SIG-M5 (cell line): Measurements from ENCODE around the gene TSSK2.
"Not testable (repeated sequence)": the region's sequence is repeated elsewhere in the genome, so short reads cannot be mapped to it uniquely, and the experiment has no call there.

Experiments
- DNase-seq: peaks from one replicate; lab custom pipeline; 2025; lab: John Stamatoyannopoulos, UW

The TSSK2 gene

DNA sequence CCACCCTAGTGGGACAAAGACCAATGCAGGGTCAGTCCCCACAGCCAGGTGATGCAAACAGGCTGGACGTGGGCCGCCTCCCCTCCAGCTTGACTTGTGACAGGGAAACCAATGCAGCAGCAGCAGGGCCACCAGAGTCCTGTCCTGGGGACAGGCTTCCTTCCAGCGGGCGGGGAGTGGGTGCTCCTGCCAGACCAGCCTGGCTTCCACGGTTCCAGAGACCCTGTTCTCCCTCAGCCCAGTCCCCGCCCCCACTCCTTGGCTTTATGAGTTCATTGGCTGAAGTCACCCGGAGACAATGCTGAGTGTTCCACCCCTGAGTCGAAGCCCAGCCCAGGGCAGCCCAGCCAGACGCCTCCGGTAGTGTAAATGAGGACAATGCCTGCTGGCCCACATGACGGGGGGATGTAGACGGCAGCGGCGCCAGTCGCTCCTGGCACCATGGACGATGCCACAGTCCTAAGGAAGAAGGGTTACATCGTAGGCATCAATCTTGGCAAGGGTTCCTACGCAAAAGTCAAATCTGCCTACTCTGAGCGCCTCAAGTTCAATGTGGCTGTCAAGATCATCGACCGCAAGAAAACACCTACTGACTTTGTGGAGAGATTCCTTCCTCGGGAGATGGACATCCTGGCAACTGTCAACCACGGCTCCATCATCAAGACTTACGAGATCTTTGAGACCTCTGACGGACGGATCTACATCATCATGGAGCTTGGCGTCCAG is at the start of gene TSSK2:
TSS of gene TSSK2 (plus strand) at position 350 of the 726 bp plus-strand sequence. CDS start at position 442, 92 bp downstream.
- DNase-seq, result no peak

DNA sequence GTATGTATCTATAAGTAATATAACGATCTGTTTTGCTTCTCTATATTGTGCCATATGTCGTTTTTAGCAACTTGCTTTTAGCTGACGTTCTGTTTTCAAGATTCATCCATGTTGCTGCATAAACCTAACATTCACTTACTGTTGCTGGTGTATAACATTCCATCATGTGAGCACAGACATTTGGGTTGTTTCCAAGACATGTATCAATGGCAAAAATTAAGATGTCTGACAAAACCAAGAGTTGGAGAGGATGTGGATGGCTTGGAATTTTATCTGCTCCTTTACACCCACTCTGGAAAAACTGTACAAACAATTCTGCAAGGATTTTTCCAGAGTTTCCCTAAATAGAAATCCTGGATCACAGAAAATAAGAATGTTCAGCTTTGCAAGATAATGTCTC is 49.8 kb upstream of the TSSK2 start:
- no peak for DNase-seq

DNA sequence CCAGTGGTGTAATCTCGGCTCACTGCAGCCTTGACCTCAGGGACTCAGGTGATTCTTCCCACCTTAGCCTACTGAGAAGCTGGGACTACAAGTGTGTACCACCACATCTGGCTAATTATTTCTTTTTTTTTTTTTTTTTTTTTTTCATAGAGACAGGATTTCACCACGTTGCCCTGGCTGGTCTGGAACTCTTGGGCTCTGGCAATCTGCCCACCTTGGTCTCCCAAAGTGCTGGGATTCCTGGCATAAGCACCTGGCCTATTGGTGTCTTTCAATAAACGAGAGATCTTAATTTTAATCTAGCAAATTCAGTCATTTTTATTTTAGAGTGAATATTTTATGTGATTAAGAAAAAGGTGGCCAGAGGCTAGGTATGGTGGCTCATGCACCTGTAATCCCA is 49.0 kb upstream of the TSSK2 start:
- no peak for DNase-seq

GRCh38 chr22:19082793-19083192 is 48.3 kb upstream of the TSSK2 start:
- no peak for DNase-seq

DNA sequence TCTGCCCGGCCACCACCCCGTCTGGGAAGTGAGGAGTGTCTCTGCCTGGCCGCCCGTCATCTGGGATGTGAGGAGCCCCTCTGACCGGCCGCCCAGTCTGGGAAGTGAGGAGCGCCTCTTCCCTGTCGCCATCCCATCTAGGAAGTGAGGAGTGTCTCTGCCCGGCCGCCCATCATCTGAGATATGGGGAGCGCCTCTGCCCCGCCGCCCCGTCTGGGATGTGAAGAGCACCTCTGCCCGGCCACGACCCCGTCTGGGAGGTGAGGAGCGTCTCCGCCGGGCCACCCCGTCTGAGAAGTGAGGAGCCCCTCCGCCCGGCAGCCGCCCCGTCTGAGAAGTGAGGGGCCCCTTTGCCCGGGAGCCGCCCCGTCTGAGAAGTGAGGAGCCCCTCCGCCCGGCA is 47.0 kb upstream of the TSSK2 start:
- DNase-seq, result not testable (repeated sequence)

GRCh38 chr22:19084586-19084985 is 46.5 kb upstream of the TSSK2 start:
- not testable (repeated sequence) for DNase-seq

DNA sequence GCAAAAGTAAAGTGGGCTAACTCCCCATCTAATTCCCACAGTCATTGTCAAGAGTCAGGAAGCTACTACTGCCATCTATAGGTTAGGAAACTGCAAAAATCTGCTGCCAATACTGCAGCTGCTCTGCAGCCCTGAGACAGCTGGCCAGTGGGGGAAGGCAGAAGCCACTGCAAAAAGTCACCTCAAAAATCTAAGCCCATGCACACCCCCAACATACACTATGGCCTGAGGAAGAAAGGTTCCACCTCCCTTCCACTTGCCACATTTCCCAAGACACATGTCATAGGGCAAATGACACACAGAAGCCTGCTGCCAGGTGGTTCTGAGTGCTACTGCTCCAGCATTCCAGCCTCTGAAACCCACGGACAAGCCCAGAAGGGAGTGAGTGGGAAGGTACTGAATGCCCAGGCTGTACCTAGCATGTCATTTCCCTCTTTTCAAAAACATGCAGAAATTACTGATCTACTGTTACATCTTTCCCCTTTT is 45.8 kb upstream of the TSSK2 start:
- DNase-seq, result no peak

DNA sequence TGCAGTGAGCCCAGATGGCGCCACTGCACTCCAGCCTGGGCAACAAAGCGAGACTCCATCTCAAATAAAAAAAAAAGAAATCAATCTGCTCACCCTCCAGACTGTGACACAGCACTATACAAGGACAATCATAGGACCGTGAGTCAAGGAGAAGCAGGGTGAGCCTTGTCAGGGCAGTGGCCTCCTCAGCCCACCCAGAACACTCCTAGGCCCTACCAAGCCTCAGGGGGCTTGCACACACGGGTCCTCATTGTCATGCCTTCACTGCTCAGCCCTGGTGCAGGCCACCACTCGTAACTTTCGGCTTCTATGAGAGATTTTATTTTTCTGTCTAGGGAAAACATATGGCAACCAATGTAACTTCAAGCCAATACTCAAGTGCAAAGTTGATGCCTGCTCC is 44.7 kb upstream of the TSSK2 start:
- DNase-seq, result no peak

DNA sequence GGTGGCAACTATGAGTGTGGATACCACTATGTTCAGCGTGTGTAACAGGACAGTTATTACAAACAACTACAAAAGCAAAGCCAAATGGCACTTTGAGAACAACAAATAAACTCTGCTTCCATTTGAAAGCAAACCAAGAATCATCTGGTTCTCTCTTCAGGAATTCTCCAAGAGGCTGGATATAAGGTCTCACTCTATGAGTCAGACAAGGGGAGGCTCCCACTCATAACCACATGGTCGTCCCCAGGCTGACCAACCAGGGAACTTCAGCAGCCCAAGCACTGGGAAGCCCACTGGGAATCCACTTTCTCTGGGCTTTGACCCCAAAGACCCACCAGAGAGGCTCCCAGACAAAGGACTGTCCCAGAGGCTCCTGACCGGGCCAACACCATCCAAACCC is 44.2 kb upstream of the TSSK2 start:
- no peak for DNase-seq

DNA sequence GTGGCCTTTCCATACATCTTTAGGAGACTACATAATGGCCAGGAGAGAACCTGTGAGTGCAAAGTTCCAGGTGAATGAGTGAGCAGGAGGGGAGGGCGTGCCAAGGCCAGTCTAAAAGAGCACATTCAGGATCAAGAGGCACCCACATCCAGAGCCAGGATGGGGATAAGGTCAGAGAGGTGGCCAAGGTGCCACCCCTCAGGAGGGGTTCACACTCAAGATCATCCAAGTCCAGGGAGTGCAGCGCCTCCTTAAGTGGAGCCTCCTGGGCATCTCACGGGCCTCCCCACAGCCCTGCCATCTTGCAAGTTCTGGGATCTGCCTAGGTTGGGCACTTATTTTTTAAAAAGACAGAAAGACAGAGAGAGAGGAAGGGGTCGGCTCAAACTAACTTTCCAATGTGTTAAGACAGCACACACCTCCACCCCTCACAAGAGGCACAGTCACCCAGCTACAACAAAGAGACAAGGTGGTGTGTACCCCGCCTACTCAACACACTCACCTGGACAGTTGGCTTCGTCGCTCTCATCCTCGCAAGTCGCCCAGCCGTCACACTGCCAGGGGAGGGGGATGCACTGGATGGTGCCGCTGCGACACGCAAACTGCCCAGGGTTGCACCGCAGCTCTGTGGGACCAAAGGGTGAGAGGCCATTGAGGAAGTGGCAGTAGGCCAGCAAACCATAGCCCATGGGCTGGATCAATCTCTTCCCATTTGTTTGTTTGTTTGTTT is 42.1 kb upstream of the TSSK2 start:
- DNase-seq, result no peak

GRCh38 chr22:19090183-19090582 is 40.9 kb upstream of the TSSK2 start:
- DNase-seq, result no peak

GRCh38 chr22:19090586-19091127 is 40.5 kb upstream of the TSSK2 start:
- DNase-seq, result no peak

GRCh38 chr22:19092725-19093124 is 38.4 kb upstream of the TSSK2 start:
- no peak for DNase-seq

GRCh38 chr22:19094393-19094997 is 36.6 kb upstream of the TSSK2 start:
- no peak for DNase-seq

DNA sequence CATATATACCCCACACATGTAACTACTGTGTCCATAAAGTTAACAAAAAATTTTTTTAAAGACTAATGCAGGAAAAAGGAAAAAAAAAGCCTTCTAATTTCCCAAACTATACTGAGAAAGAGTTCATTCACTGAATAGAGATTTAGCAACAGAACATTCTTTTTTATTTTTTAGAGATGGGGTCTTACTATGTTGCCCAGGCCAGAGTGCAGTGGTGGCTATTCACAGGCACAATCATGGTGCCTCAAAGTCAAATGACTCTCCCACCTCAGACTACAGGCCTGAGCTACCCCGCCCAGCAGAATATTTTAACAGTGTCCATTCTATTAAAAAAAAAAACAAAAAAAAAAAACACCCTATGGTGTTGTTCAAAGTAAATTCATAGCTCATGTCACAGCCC is 34.6 kb upstream of the TSSK2 start:
- DNase-seq, result no peak

- no peak for DNase-seq
Observed at GRCh38 chr22:19097518-19097917, 33.6 kb upstream of the TSSK2 start.

GRCh38 chr22:19098157-19098556 is 33.0 kb upstream of the TSSK2 start:
- DNase-seq, result no peak

DNA sequence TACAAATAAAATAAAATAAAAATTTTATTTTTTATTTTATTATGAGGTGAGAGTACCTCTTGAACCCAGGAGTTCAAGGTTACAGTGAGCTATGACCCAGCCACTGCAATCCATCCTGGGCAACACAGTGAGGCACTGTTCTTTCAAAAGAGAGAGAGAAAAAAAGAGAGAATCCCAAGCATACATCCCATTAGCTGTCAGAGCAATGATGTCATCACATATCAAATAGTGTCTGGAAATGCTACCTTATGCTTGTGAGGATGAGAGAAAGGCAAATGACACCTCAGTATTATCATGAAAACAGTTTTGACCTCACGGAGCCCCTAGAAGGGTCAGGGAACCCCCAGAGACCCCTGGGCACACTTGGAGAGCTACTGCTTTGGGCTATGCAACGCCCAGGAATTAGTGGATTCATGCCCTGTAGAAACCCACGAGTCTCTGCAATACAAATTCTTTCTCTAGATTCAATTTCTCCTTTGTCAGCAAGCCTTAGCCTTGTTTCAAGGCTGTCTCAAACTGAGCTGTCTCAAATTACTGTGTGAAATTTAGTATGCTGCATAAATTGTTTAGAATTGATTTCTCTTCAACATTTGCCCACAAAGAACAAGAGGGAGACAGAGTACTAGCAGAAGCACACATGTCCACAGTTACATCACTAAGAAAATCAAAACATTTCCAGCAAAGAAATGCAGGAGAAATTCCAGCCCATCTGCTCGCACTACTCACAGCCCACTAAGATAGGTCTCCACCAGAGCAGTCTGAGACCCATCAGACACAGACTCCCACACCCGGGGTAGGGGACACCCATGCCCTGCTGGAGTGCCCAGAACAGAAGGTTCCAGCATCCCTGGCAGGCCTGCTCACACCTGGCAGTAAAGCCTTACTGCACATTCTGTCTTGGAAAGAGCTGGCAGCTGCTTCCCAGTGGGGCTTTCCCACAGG is 27.0 kb upstream of the TSSK2 start:
- no peak for DNase-seq

- no peak for DNase-seq
Observed at GRCh38 chr22:19105456-19105855, 25.7 kb upstream of the TSSK2 start.

DNA sequence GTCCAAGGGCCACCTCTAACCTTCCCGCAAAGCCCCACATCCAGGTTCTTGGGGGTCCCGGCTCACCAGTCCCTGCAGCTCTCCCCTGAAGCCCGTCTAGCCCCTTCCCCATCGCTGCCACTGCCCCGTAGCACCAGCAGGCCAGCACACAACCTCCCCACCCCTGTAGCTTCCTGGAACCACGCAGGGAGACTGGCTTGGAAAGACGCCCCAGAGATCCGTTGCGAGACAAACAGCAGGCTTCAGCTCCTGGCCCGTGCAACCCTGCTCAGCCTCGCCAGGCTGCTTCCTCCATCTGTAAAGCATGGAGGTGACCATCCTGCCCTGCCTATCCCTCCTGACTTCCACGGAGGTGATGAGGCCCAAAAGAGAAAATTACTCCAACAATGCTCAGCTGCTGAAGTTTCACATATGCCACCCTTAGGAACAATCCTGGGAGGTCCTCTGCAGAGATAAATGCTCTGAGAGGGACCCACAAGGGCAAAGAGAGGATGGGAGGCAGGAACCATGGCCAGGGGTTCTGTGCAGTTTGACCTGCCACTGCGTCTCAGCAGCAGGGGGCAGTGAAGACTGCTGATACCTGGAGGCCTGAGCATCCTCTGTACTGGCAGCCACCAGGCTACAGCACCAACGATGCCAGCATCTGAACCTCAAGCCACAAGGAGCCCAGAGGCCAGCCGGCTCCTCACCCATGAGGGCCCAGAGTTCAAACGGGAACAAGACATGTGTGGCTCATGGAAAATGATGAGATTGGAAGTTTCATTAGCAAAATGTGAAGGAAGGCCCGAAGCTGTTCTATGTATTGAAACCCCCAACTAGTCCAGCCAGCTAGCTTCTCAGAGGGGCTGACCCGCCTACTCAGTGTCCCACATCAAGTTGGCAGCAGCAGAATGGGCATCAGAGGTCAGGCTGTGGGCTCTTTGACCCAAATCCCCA is 25.0 kb upstream of the TSSK2 start:
- DNase-seq, result no peak
